Tibial nerve (tissue), 4 donors: ENCODE results near the gene CNTNAP4. TPM values are rescaled to one million over a fixed set of nuclear protein-coding genes. Genes with fewer than 3 reads are reported as not detected.

Experiments used
- DNase-seq, 2 donors: peaks; one replicate each; pipeline ENCODE4 v3.0.0-alpha.2; 2019; ENCODE audit warnings: low spot score in 2 of 2
- H3K27ac ChIP-seq, 4 donors: fragments of 200-600 bp; sonication (generic) in 3 of 4; one replicate each; pipeline ENCODE4 v1.5.1; 2017 to 2019; ENCODE audit warnings: mild to moderate bottlenecking in 1 of 4
- H3K27me3 ChIP-seq, 2 donors: fragments of 200-600 bp; sonication (generic) in 1 of 2; one replicate each; pipeline versions ENCODE4 v1.5.1 to v1.6.0; 2017 to 2019
- H3K36me3 ChIP-seq, 3 donors: fragments of 200-600 bp; sonication (generic); one replicate each; pipeline ENCODE4 v1.5.1; 2018 to 2019
- H3K4me1 ChIP-seq, 4 donors: fragments of 200-600 bp; sonication (generic) in 3 of 4; one replicate each; pipeline ENCODE4 v1.5.1; 2017 to 2019
- H3K4me3 ChIP-seq, 4 donors: fragments of 200-600 bp; sonication (generic) in 3 of 4; one replicate each; pipeline ENCODE4 v1.5.1; 2017 to 2019; ENCODE audit warnings: mild to moderate bottlenecking in 1 of 4, moderate library complexity in 1 of 4
- H3K9me3 ChIP-seq, 4 donors: fragments of 200-600 bp; sonication (generic) in 3 of 4; one replicate each; pipeline ENCODE4 v1.5.1; 2017 to 2019
- CTCF ChIP-seq, 5 experiments: fragments of 200-600 bp in 3 of 5; fragments of 450-650 bp in 2 of 5; sonication (generic) in 3 of 5; IDR thresholded peaks; one replicate each; pipeline ENCODE4 v1.5.1; 2016 to 2019; ENCODE audit warnings: antibody characterized with exemption in 5 of 5, mild to moderate bottlenecking in 3 of 5, moderate library complexity in 2 of 5
- EP300 ChIP-seq, 2 donors: sonication (generic); formaldehyde crosslinking; IDR thresholded peaks; one replicate each; pipeline ENCODE4 v1.6.1; 2017; ENCODE audit warnings: antibody characterized with exemption in 2 of 2, mild to moderate bottlenecking in 1 of 2
- POLR2A ChIP-seq, 2 donors: fragments of 450-650 bp; IDR thresholded peaks; one replicate each; pipeline ENCODE4 v1.6.1; 2017; ENCODE audit warnings: antibody characterized with exemption in 2 of 2, mild to moderate bottlenecking in 2 of 2, moderate library complexity in 2 of 2
- WGBS, 2 donors: methylation state at CpG; one replicate each; pipeline ENCODE4 v1.1.5; 2018; 5-methylcytosine and 5-hydroxymethylcytosine counted together
- total RNA-seq, 4 donors: library from RNA; depleted of rRNA; stranded (reverse); fragments of >200 nt; gene quantifications; one replicate each; pipeline ENCODE4 v1.1.0, GENCODE V29; 2016

The CNTNAP4 gene
- total RNA-seq, 4 donors from 2014 or later, result 0.22 to 0.30 TPM; not detected in 2

DNA sequence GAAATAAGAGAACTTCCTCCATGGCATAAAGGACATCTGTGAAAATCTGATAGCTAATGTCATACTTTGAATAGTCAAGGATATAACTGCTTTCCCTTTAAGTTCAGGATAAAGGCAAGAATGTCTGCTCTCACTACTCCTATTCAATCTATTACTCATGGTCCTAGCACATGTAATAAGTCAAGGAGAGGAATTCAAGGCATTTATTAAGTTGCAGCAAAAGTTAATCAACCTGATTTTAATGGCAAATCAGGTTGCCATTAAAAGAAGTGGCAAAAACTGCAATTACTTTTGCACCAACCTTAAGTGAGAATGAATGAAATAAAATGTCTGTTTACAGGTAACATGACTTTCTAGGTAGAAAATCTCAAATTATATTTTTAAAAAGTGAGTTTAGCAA is 225.9 kb downstream of the CNTNAP4 start:
- no peak overlapping the region for H3K27ac ChIP-seq
- no peak overlapping the region for H3K4me3 ChIP-seq
- H3K4me1 ChIP-seq, result no peaks in the 10 kb centered on the region
- no peaks in the 10 kb centered on the region for H3K36me3 ChIP-seq
- no peaks in the 10 kb centered on the region for H3K27me3 ChIP-seq
- H3K9me3 ChIP-seq, result no peaks in the 10 kb centered on the region
- DNase-seq, result no peak
- TF ChIP-seq EP300 (IDR thresholded peaks at IDR 0.05) (no peak), POLR2A (IDR thresholded peaks at IDR 0.05) (no peak), CTCF (IDR thresholded peaks at IDR 0.05) (no peak)

DNA sequence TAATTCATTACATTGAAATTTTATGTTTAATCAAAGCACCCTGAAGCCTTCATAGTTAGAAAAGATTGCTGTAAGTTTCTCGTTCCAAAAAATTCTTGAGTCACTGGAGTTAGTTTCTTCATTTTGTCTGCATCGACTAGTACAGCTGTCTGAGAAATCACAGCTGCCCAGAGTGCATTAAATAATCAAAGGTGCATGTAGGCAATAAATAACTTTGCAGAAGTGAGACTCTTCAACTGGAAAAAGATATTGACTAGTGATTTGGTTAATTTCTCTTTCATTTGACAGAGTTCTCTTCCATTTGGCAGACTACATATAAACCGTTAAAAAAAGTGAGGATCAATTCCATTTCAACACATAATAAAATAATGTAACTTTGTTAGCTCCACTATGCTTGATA is 234.0 kb downstream of the CNTNAP4 start:
- H3K36me3 ChIP-seq, result no peaks in the 10 kb centered on the region
- no peak for DNase-seq
- WGBS, 2 donors, result 61 to 67% methylated on average over 3 of the region's 3 CpGs
- no peak overlapping the region for H3K27ac ChIP-seq
- no peaks in the 10 kb centered on the region for H3K9me3 ChIP-seq
- H3K4me3 ChIP-seq, result no peak overlapping the region
- no peaks in the 10 kb centered on the region for H3K4me1 ChIP-seq
- TF ChIP-seq CTCF (IDR thresholded peaks at IDR 0.05), result no peak
- no peak for TF ChIP-seq EP300 (IDR thresholded peaks at IDR 0.05)
- no peak for TF ChIP-seq POLR2A (IDR thresholded peaks at IDR 0.05)
- H3K27me3 ChIP-seq, result no peaks in the 10 kb centered on the region

GRCh38 chr16:76518781-76519180 is 241.6 kb downstream of the CNTNAP4 start:
- WGBS, 2 donors, result 63 to 73% methylated on average over 1 of the region's 1 CpG
- Histone ChIP-seq H3K9me3 (no peaks in the 10 kb centered on the region), H3K36me3 (no peaks in the 10 kb centered on the region), H3K4me1 (no peaks in the 10 kb centered on the region), H3K27me3 (no peaks in the 10 kb centered on the region), H3K27ac (no peak overlapping the region), H3K4me3 (no peak overlapping the region)
- DNase-seq, result no peak
- no peak for TF ChIP-seq CTCF (IDR thresholded peaks at IDR 0.05)
- no peak for TF ChIP-seq POLR2A (IDR thresholded peaks at IDR 0.05)
- no peak for TF ChIP-seq EP300 (IDR thresholded peaks at IDR 0.05)

GRCh38 chr16:76524356-76524755 is 247.2 kb downstream of the CNTNAP4 start:
- no peak for DNase-seq
- Histone ChIP-seq H3K9me3 (no peaks in the 10 kb centered on the region), H3K27ac (no peak overlapping the region), H3K27me3 (no peaks in the 10 kb centered on the region), H3K4me1 (no peaks in the 10 kb centered on the region), H3K36me3 (no peaks in the 10 kb centered on the region), H3K4me3 (no peak overlapping the region)
- TF ChIP-seq EP300 (IDR thresholded peaks at IDR 0.05) (no peak), POLR2A (IDR thresholded peaks at IDR 0.05) (no peak), CTCF (IDR thresholded peaks at IDR 0.05) (no peak)
- WGBS, 2 donors, result 44 to 64% methylated on average over 2 of the region's 2 CpGs

- Histone ChIP-seq H3K4me1 (no peaks in the 10 kb centered on the region), H3K9me3 (no peaks in the 10 kb centered on the region), H3K27me3 (no peaks in the 10 kb centered on the region), H3K27ac (no peak overlapping the region), H3K4me3 (no peak overlapping the region), H3K36me3 (no peaks in the 10 kb centered on the region)
- TF ChIP-seq POLR2A (IDR thresholded peaks at IDR 0.05) (no peak), EP300 (IDR thresholded peaks at IDR 0.05) (no peak), CTCF (IDR thresholded peaks at IDR 0.05) (no peak)
- no peak for DNase-seq
Measured at GRCh38 chr16:76524769-76525168, 247.6 kb downstream of the CNTNAP4 start.
